Thyroid gland (tissue), 4 donors: ENCODE data around the gene ZNF514.

Experiments
- CTCF ChIP-seq, 6 experiments: fragments of 200-600 bp in 3 of 6; fragments of 450-650 bp in 3 of 6; sonication (generic) in 3 of 6; IDR thresholded peaks; one replicate each; pipeline ENCODE4 v1.5.1; 2016 to 2019; ENCODE audit warnings: antibody characterized with exemption in 6 of 6, mild to moderate bottlenecking in 2 of 6, inconsistent platforms in 1 of 6, moderate library complexity in 1 of 6
- POLR2A ChIP-seq, 2 donors: fragments of 450-650 bp; IDR thresholded peaks; one replicate each; pipeline ENCODE4 v1.6.1; 2017; ENCODE audit warnings: antibody characterized with exemption in 2 of 2, mild to moderate bottlenecking in 2 of 2, moderate library complexity in 1 of 2

DNA sequence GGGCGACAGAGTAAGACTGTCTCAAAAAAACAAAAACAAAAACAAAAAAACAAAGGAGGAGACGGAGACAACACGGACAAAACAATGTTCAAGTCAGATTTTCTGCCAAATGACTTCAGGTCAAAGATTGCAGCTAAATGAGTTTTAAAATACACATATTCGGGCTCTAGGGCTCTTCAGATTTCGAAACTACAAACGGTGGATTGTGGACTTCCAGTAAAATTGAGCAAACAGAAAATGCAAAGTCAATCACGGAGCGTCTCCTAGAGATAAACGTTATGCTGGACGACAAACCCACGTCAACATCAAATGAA lies 38.6 kb downstream of the ZNF514 start:
- TF ChIP-seq CTCF (IDR thresholded peaks at IDR 0.05) (no peak), POLR2A (IDR thresholded peaks at IDR 0.05) (no peak)
